Measurements from ENCODE around the gene SCN11A.

The SCN11A gene

DNA sequence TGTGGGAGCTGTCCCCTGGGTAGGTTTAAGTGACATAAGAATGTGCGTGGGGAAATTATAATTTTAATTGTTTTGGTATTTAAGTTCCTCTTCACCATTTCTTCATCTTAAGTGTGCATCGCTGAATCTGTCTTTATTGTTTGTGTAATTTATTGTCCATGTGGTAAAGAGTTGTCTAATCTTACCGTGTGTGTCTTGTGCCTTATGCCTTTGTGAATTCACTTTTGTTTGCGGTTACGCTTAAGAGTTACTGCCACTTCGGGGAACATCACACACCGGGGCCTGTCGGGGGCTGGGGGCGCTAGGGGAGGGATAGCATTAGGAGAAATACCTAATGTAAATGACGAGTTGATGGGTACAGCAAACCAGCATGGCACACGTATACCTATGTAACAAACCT is 839 bp upstream of the SCN11A start:
- no peaks in the 10 kb centered on the region for H3K36me3 ChIP-seq (ENCODE audit: insufficient read depth, low read length)
- no peaks in the 10 kb centered on the region for H3K4me1 ChIP-seq (ENCODE audit: insufficient read depth, low read length)
- H3K9ac ChIP-seq (ENCODE audit: low read depth, low read length), result peak overlapping the region; percentile 95
- H3K9me3 ChIP-seq (ENCODE audit: control insufficient read depth, insufficient read depth, low read length), result no peaks in the 10 kb centered on the region

DNA sequence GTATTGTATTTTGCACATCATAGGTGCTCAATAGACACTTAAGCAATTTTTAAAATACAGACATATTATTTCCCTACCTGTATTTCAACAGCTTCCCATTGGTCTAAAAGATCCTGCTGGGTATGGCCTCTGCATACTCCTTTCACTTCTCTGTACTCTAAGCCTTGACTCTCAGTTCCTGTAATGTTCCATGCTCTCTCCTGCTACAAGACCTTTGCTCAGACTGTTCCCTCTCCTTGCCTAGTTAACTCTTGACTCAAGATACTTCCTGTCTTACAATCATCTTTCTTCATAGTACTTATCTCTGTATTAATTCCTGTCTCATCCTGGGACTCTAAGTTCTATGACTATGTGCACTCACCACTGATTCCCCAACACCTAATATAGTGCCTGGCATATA is 1.7 kb downstream of the SCN11A start:
- no peaks in the 10 kb centered on the region for H3K9me3 ChIP-seq (ENCODE audit: control insufficient read depth, insufficient read depth, low read length)
- no peaks in the 10 kb centered on the region for H3K36me3 ChIP-seq (ENCODE audit: insufficient read depth, low read length)
- H3K4me1 ChIP-seq (ENCODE audit: insufficient read depth, low read length), result no peaks in the 10 kb centered on the region
- no peak overlapping the region for H3K9ac ChIP-seq (ENCODE audit: low read depth, low read length)

DNA sequence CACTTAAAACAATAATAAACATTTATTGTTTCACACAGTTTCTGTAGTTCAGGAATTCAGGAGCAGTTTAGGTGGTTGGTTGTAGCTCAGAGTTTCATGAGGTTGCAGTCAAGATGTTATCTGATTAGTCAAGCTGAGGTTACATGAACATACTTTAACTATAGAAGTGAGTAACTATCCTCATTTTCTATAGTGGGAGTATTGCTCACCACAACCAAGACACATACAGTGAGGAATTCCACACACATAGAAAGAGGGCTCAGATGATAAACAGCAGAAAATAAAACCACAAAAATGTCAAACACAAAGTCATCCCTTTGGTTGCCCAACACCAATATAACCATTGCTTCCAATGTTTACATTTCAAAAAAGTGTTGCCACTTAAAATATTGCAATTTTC is 13.6 kb downstream of the SCN11A start:
- Histone ChIP-seq H3K9ac (ENCODE audit: low read depth, low read length) (no peak overlapping the region), H3K9me3 (ENCODE audit: control insufficient read depth, insufficient read depth, low read length) (no peaks in the 10 kb centered on the region; the same call in 1 of the 2 replicates), H3K4me1 (ENCODE audit: insufficient read depth, low read length) (0 out of 2 replicates have a peak, but pooled peaks cover 3% of the 10 kb centered on the region), H3K36me3 (ENCODE audit: insufficient read depth, low read length) (no peaks in the 10 kb centered on the region)

DNA sequence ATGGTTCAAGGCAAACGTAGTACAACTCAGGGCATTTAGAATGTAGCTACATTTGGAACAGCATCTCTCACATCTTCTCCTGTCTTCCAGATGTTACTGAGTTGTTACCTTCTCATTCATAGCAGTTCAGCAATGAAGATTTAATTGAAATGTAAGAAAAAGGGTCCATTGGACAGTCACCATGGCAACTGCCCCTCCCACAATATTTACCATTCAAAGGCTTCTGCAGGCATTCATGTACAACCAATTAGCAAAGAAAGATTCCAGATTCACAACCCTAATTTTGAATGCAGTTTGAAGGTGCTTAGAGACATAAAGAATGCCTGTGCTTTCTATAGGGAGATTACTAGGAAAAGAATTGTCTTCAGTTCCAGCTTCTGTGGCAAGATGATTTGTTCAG is 22.2 kb downstream of the SCN11A start:
- Histone ChIP-seq H3K9ac (ENCODE audit: low read depth, low read length) (no peak overlapping the region), H3K4me1 (ENCODE audit: insufficient read depth, low read length) (no peaks in the 10 kb centered on the region), H3K9me3 (ENCODE audit: control insufficient read depth, insufficient read depth, low read length) (no peaks in the 10 kb centered on the region), H3K36me3 (ENCODE audit: insufficient read depth, low read length) (no peaks in the 10 kb centered on the region)

DNA sequence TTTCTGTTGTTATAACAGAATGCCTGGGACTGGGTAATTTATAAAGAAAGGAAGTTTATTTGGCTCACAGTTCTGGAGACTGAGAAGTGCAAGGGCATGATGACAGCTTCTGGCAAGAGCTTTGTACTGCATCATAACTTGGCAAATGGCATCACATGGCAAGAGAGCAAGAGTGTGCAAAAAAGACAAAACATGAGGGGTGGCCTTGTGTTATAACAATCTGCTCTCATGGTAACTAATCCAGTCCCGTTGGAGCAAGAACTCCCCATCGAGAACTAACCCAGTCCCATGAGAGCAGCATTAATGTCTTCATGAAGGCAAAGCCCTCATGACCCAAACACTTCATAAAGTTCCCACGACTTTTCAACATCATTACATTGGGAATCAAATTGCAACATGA is 23.2 kb downstream of the SCN11A start:
- Histone ChIP-seq H3K4me1 (ENCODE audit: insufficient read depth, low read length) (no peaks in the 10 kb centered on the region), H3K9ac (ENCODE audit: low read depth, low read length) (no peak overlapping the region), H3K36me3 (ENCODE audit: insufficient read depth, low read length) (no peaks in the 10 kb centered on the region), H3K9me3 (ENCODE audit: control insufficient read depth, insufficient read depth, low read length) (no peaks in the 10 kb centered on the region)

DNA sequence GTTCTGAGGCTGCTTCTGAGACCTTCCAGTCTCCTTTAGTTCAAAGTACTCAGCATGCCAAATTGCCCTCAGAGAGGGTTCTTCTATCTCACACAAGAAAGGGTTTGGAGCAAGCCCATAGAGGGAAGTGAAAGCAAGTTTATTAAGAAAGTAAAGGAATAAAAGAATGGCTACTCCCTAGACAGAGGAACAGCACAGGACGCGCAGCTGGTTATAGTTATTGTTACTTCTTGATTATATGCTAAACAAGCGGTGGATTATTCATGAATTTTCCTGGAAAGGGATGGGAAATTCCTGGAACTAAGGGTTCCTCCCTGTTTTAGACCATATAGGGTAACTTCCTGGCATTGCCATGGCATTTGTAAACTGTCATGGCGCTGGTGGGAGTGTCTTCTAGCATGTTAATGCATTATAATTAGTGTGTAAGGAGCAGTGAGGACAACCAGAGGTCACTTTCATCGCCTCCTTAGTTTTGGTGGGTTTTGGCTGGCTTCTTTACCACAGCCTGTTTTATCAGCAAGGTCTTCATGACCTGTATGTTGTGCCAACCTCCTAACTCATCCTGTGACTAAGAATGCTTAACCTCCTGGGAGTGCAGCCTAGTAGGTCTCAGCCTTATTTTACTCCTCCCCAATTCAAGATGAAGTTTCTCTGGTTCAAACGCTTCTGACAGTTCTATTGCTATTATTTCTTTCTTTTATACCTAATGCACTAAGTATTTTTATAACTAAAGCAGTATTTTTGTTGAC is 26.3 kb downstream of the SCN11A start:
- H3K9me3 ChIP-seq (ENCODE audit: control insufficient read depth, insufficient read depth, low read length), result no peaks in the 10 kb centered on the region
- no peaks in the 10 kb centered on the region for H3K36me3 ChIP-seq (ENCODE audit: insufficient read depth, low read length)
- H3K4me1 ChIP-seq (ENCODE audit: insufficient read depth, low read length), result no peaks in the 10 kb centered on the region
- H3K9ac ChIP-seq (ENCODE audit: low read depth, low read length), result no peak overlapping the region

DNA sequence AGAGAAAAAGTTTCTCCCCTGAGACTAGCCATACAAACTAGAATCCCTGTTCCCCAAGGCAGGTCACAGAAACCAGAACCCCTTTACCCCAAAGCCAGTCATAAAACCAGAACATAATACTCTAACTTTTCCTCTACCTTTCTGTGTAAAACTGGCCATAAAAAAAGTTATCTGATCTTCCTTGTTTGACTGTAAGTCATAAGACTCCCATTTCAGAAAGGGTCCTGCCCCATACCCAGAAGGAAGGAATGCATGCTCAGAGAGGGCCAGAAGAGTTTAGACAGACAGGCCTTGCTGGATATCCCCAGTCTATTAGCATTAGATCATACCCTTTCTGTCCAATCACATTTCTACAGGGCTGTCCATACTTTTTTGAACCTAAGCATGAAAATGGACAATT is 27.2 kb downstream of the SCN11A start:
- no peaks in the 10 kb centered on the region for H3K9me3 ChIP-seq (ENCODE audit: control insufficient read depth, insufficient read depth, low read length)
- H3K9ac ChIP-seq (ENCODE audit: low read depth, low read length), result no peak overlapping the region
- H3K4me1 ChIP-seq (ENCODE audit: insufficient read depth, low read length), result no peaks in the 10 kb centered on the region
- no peaks in the 10 kb centered on the region for H3K36me3 ChIP-seq (ENCODE audit: insufficient read depth, low read length)

DNA sequence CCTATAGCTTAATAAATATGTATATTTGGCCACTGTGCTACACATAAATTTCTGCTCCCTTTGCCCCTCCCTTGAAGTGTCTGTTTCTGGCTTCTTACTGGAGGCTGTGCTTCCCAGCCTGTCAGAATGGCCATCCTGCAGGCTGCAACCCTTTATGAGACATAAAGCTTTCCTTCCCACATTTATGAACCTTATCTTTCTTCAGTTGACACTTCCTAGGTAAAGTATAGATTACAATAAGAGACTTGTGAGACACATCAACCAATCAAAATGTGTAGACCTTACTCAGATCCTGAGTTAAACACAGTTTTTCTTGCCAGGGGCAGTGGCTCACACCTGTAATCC is 29.5 kb downstream of the SCN11A start:
- Histone ChIP-seq H3K4me1 (ENCODE audit: insufficient read depth, low read length) (no peaks in the 10 kb centered on the region), H3K9ac (ENCODE audit: low read depth, low read length) (no peak overlapping the region)

DNA sequence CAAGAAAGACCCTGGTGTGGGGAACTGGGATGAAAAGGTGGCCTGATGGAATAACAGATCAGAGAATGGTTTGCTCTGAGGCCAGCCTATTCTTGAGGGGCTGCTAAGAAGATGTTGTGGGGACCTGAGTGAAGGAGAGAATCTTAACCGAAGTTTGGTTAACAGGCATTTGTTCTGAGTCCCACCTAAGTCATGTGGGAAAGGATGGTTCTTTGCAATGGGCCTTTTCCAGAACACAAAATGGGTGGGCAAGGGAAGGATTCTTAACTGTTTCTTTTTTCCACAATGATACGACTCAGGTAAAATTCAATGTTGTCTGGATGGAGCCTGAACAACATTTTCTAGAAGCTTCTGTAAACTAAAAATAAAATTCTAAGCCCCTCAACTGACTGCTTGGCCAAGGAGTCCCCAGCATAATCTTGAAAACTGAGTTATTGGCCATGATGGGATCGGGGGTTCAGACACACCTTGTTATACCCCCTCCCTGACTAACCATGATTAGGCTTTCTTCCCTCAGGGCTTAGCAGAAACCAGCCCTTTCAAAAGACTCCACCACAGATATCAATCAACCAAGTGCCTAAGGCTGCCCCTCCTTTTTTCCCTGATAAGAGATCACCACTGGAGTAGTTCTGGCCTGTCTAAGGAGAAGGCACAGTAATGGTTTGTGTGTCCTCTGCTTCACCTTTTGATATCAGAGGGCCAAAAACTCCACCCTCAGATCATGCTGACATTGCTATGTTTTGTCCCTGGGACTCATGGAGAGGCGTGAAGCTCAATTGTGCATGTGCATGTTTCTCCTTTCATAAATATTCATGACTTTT is 30.1 kb downstream of the SCN11A start:
- Histone ChIP-seq H3K4me1 (ENCODE audit: insufficient read depth, low read length) (no peaks in the 10 kb centered on the region), H3K9ac (ENCODE audit: low read depth, low read length) (no peak overlapping the region), H3K36me3 (ENCODE audit: insufficient read depth, low read length) (no peaks in the 10 kb centered on the region), H3K9me3 (ENCODE audit: control insufficient read depth, insufficient read depth, low read length) (no peaks in the 10 kb centered on the region)

More for the DNA sequence above, 29.5 kb downstream of the SCN11A start:
- Histone ChIP-seq H3K9me3 (ENCODE audit: control insufficient read depth, insufficient read depth, low read length) (no peaks in the 10 kb centered on the region), H3K36me3 (ENCODE audit: insufficient read depth, low read length) (no peaks in the 10 kb centered on the region)

DNA sequence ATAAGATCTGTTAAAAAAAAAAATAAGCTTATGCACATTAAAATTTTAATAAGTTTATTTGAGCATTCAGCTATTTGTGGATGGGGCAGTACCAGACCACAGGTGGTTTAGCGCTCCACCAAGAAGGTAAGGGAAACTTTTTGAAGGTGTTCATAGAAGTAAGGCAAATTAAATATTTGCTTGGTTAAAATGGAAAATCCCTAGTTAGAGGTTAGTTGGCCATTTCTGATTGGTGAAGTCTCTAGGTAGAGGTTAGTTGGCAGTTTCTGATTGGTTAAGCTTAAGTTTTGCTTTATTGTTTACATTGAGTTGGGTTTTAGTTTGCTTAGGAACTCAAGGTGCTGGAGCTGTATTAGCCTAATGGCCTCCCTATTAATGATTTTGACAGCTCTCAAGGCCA is 30.7 kb downstream of the SCN11A start:
- Histone ChIP-seq H3K4me1 (ENCODE audit: insufficient read depth, low read length) (no peaks in the 10 kb centered on the region), H3K9ac (ENCODE audit: low read depth, low read length) (no peak overlapping the region), H3K36me3 (ENCODE audit: insufficient read depth, low read length) (no peaks in the 10 kb centered on the region), H3K9me3 (ENCODE audit: control insufficient read depth, insufficient read depth, low read length) (no peaks in the 10 kb centered on the region)

DNA sequence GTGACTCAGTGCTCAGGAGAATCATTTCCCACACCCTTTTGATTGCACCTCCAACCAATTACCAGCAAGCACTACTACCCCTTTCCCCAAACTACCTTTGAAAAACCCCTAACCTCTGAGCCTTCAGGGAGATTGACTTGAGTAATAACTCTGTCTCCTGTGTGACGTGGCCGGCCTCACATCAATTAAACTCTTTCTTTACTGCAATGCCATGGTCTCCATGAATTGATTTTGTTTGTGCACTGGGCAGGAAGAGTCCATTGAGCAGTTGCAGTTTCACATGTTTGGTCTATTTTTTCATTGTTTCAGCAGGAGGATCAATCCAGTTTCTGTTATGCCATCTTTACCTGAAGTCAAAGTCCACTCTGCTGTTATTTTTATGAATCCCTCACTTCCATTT is 32.4 kb downstream of the SCN11A start:
- H3K9me3 ChIP-seq (ENCODE audit: control insufficient read depth, insufficient read depth, low read length), result no peaks in the 10 kb centered on the region
- H3K36me3 ChIP-seq (ENCODE audit: insufficient read depth, low read length), result no peaks in the 10 kb centered on the region; the same call in 1 of the 2 replicates
- H3K9ac ChIP-seq (ENCODE audit: low read depth, low read length), result no peak overlapping the region
- H3K4me1 ChIP-seq (ENCODE audit: insufficient read depth, low read length), result no peaks in the 10 kb centered on the region

DNA sequence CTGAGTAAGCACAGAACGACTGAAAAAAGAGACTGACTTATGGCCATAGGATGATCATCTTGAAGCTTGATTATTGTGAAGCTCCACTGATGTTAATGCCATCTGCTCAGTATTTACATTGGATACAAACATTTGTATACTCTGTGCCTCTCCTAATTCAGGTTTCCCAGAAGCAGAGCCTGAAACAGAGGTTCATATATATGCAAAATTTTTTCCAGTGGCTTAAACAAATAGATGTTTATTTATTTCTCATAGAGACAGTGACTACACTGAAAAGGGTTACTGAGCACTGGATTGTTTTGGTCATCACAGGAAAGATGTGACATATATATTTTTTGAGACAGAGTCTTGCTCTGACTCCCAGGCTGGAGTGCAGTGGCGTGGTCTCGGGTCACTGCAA is 36.3 kb downstream of the SCN11A start:
- Histone ChIP-seq H3K9me3 (ENCODE audit: control insufficient read depth, insufficient read depth, low read length) (no peaks in the 10 kb centered on the region), H3K4me1 (ENCODE audit: insufficient read depth, low read length) (peaks cover 5% of the 10 kb centered on the region), H3K9ac (ENCODE audit: low read depth, low read length) (no peak overlapping the region), H3K36me3 (ENCODE audit: insufficient read depth, low read length) (no peaks in the 10 kb centered on the region; the same call in 1 of the 2 replicates)

DNA sequence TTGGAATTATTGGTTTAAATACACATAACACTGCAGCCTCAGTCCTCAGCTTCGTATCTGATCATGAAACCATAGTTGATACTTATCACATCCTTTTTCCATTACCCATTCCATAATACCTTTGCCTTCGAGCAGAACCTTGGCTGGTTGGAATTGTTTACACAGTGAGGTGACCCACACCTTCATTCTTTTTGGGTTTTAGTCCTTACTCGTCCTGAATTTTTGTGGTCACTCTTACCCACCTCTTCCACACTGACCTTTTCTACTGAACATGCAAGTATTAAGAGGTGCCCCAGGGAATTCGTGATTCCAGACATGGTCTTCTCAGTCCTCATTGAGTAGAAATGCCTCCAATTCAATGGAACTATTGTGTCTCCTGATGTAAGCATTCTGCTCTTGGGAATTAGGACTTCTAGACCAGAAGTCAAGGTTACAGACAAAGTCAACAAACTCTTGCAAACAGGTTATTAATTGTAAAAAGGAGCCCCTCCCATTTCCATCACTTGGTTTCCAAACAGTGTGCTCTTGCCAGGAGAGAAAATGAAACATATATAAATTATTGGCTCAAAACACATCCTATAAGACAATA is 37.7 kb downstream of the SCN11A start:
- H3K9me3 ChIP-seq (ENCODE audit: control insufficient read depth, insufficient read depth, low read length), result no peaks in the 10 kb centered on the region; the same call in 1 of the 2 replicates
- H3K36me3 ChIP-seq (ENCODE audit: insufficient read depth, low read length), result no peaks in the 10 kb centered on the region; the same call in 1 of the 2 replicates
- peaks cover 5% of the 10 kb centered on the region for H3K4me1 ChIP-seq (ENCODE audit: insufficient read depth, low read length)
- no peak overlapping the region for H3K9ac ChIP-seq (ENCODE audit: low read depth, low read length)

DNA sequence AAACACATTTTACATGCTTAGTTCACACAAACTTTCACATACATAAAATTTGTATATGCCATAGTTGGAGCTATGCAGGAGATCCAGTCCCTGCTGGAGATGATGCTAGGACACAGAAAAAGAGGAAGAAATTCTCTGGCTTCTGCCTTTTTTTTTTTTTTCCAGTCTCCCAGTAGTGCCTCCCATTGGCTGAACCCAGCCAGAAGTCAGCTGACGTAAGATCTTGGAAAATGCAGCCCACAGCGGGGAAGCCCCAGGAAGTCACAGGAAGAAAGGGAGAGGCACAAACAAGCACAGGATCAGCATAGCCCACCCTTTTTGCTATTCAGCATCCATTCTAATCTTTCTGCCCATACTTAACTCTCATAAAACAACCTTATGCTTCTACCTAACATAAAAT is 38.5 kb downstream of the SCN11A start:
- H3K36me3 ChIP-seq (ENCODE audit: insufficient read depth, low read length), result no peaks in the 10 kb centered on the region; the same call in 1 of the 2 replicates
- H3K9ac ChIP-seq (ENCODE audit: low read depth, low read length), result no peak overlapping the region
- H3K4me1 ChIP-seq (ENCODE audit: insufficient read depth, low read length), result peaks cover 5% of the 10 kb centered on the region
- no peaks in the 10 kb centered on the region; the same call in 1 of the 2 replicates for H3K9me3 ChIP-seq (ENCODE audit: control insufficient read depth, insufficient read depth, low read length)
